HepG2 (cell line): ENCODE results near the gene GFPT1. TPM values are rescaled to one million over a fixed set of nuclear protein-coding genes. Genes with fewer than 3 reads are reported as not detected.

Experiments used
- ATAC-seq: fragments of 200-7000 bp; cut with Tn5 transposase; 3 replicates; pipeline ENCODE4 v1.9.1; 2020; ENCODE audit warnings: mild to moderate bottlenecking, moderate library complexity
- BruUV-seq: library from RNA; stranded (reverse); fragments of 400-500 nt; replicated peaks from 2 replicates; lab custom pipeline; 2021; lab: Mats Ljungman, UMichigan
- CTCF ChIA-PET: fragments of 300-600 bp; formaldehyde crosslinking; extraction: SDS; loops from one replicate; lab custom pipeline; 2021; ENCODE audit warnings: low total read pairs, inconsistent platforms, low intra/inter-chr PET ratio; lab: Yijun Ruan, JAX
- POLR2A ChIA-PET: fragments of 350-600 bp; sonication (Branson Sonifier 250); formaldehyde crosslinking; loops from one replicate; lab custom pipeline; 2020; ENCODE audit warnings: antibody characterized with exemption, inconsistent platforms; lab: Yijun Ruan, JAX
- DNase-seq: peaks from one replicate; pipeline ENCODE4 v3.0.0-alpha.2; 2015; ENCODE audit warnings: low spot score
- FAIRE-seq: peaks from 3 replicates; lab custom pipeline; 2011; peaks lifted over from hg19 to GRCh38; lab: Jason Lieb, UNC
- H2AFZ ChIP-seq: one replicate; pipeline ENCODE4 v1.6.1; 2011; ENCODE audit warnings: low read length, inconsistent platforms
- H3K27ac ChIP-seq: fragments of 300-600 bp; 3 replicates; pipeline ENCODE4 v1.8.0; 2011; ENCODE audit warnings: mixed run types, mild to moderate bottlenecking, mixed read lengths, low read length, inconsistent platforms; ENCODE audit not compliant: insufficient read depth; ENCODE audit errors: extremely low read length
- H3K27me3 ChIP-seq, 2 experiments: fragments of 200-600 bp in 1 of 2; 2 replicates in 1 of 2; 3 replicates in 1 of 2; pipeline versions ENCODE4 v1.6.0 to v1.8.0; 2011; ENCODE audit warnings: low read length in 2 of 2, mild to moderate bottlenecking in 2 of 2, moderate library complexity in 2 of 2, inconsistent platforms in 1 of 2; ENCODE audit not compliant: insufficient read depth in 2 of 2, control insufficient read depth in 1 of 2
- H3K36me3 ChIP-seq, 2 experiments: fragments of 200-600 bp in 1 of 2; replicated peaks in 1 of 2; 2 replicates in 1 of 2; 3 replicates in 1 of 2; pipeline versions ENCODE4 v1.5.1 to v1.8.0; 2011; ENCODE audit warnings: low read length in 2 of 2, inconsistent platforms in 1 of 2; ENCODE audit not compliant: insufficient read depth in 2 of 2, control insufficient read depth in 1 of 2
- H3K4me1 ChIP-seq: 2 replicates; pipeline ENCODE4 v1.5.1; 2012; ENCODE audit warnings: low read length, inconsistent platforms; ENCODE audit not compliant: insufficient read depth
- H3K4me2 ChIP-seq: 2 replicates; pipeline ENCODE4 v1.6.0; 2011; ENCODE audit warnings: low read depth, low read length, inconsistent platforms
- H3K4me3 ChIP-seq, 3 experiments: fragments of 200-600 bp in 1 of 3; sonication (generic), shearing (Covaris generic) in 1 of 3; replicated peaks in 1 of 3; 2 replicates each; pipeline ENCODE4 v1.5.1; 2011 to 2016; ENCODE audit warnings: low read length in 3 of 3, inconsistent platforms in 2 of 3, low read depth in 2 of 3, mild to moderate bottlenecking in 2 of 3, control low read depth in 1 of 3, mixed read lengths in 1 of 3; ENCODE audit not compliant: insufficient read depth in 1 of 3
- H3K79me2 ChIP-seq: one replicate; pipeline ENCODE4 v1.6.1; 2011; ENCODE audit warnings: low read length, inconsistent platforms; ENCODE audit not compliant: insufficient read depth
- H3K9ac ChIP-seq: 2 replicates; pipeline ENCODE4 v1.6.0; 2011; ENCODE audit warnings: mild to moderate bottlenecking, low read depth, low read length, inconsistent platforms; ENCODE audit not compliant: insufficient read depth
- H3K9me3 ChIP-seq: 2 replicates; pipeline ENCODE4 v1.5.1; 2012; ENCODE audit warnings: mild to moderate bottlenecking, low read length
- H4K20me1 ChIP-seq: 2 replicates; pipeline ENCODE4 v1.6.0; 2011; ENCODE audit warnings: inconsistent platforms, mild to moderate bottlenecking, low read length, moderate library complexity; ENCODE audit not compliant: insufficient read depth
- EHMT2 ChIP-seq: fragments of 200-600 bp; sonication (generic); IDR thresholded peaks from 2 replicates; pipeline ENCODE4 v1.7.0; 2017; ENCODE audit warnings: antibody characterized with exemption, low read depth, low read length, borderline replicate concordance
- MAFF ChIP-seq: IDR thresholded peaks from 2 replicates; pipeline ENCODE4 v1.6.1; 2011; ENCODE audit warnings: low read depth, low read length, improper control_type of control experiment
- MAFK ChIP-seq, 2 experiments: IDR thresholded peaks in 1 of 2; conservative IDR thresholded peaks in 1 of 2; 2 replicates each; pipeline ENCODE4 v1.6.1; 2011; ENCODE audit warnings: improper control_type of control experiment in 2 of 2, low read length in 2 of 2
- ZBTB43 ChIP-seq: sonication (generic); formaldehyde crosslinking; conservative IDR thresholded peaks from 2 replicates; pipeline ENCODE4 v1.4.0; 2020; ENCODE audit warnings: missing genetic modification reagents
- ZNF30 ChIP-seq: sonication (generic); formaldehyde crosslinking; IDR thresholded peaks from 2 replicates; pipeline ENCODE4 v1.5.0; 2020; ENCODE audit warnings: mild to moderate bottlenecking, missing genetic modification reagents
- ZNF44 ChIP-seq: sonication (generic); formaldehyde crosslinking; IDR thresholded peaks from 2 replicates; pipeline ENCODE4 v1.5.1; 2020; ENCODE audit warnings: mild to moderate bottlenecking, missing genetic modification reagents
- ZNF460 ChIP-seq: sonication (generic); formaldehyde crosslinking; IDR thresholded peaks from 2 replicates; pipeline ENCODE4 v1.5.1; 2020; ENCODE audit warnings: missing genetic modification reagents, mild to moderate bottlenecking, borderline replicate concordance
- ZNF615 ChIP-seq: sonication (generic); formaldehyde crosslinking; IDR thresholded peaks from 2 replicates; pipeline ENCODE4 v1.5.0; 2020; ENCODE audit warnings: mild to moderate bottlenecking, missing genetic modification reagents, borderline replicate concordance
- WGBS: methylation state at CpG from one replicate; pipeline ENCODE4 v1.1.6; 2017; ENCODE audit warnings: low lambda C conversion rate; 5-methylcytosine and 5-hydroxymethylcytosine counted together
- in situ Hi-C: cut with HindIII; loops from 2 replicates; pipeline ENCODE4 v1.10.0; 2017; ENCODE audit warnings: low pct_unique_long_range_greater_than_20kb; ENCODE audit not compliant: extremely low pct_ligation_motif_present
- intact Hi-C: fragments of 100-400 bp; cut with micrococcal nuclease; formaldehyde crosslinking; loops from one replicate; pipeline ENCODE4 v1.10.0; 2022; ENCODE audit not compliant: unreplicated experiment
- polyA plus RNA-seq, 8 experiments: library from polyadenylated mRNA; depleted of rRNA in 3 of 8; stranded (reverse) in 7 of 8; unstranded in 1 of 8; fragments of >200 nt; fragmentation: Illumina TruSeq in 4 of 8; extraction: Trizol in 4 of 8; gene quantifications; 2 replicates each; pipeline versions ENCODE4 v1.2.1 to v1.2.3, GENCODE V29; 2011 to 2016; ENCODE audit warnings: low read depth in 4 of 8, missing spikeins in 1 of 8, mixed read lengths in 1 of 8; ENCODE audit not compliant: insufficient read depth in 1 of 8
- total RNA-seq, 5 experiments: library from RNA; depleted of rRNA; stranded (reverse); fragments of >200 nt; fragmentation: Illumina TruSeq; extraction: Trizol; gene quantifications; 2 replicates each; pipeline ENCODE4 v1.2.3, GENCODE V29; 2016; ENCODE audit warnings: low read depth in 1 of 5
- TF ChIP-seq, protein P1 (sequence below): sonication (generic); formaldehyde crosslinking; IDR thresholded peaks from 2 replicates; pipeline ENCODE4 v1.4.0; 2020; ENCODE audit warnings: mild to moderate bottlenecking, missing genetic modification reagents
- TF ChIP-seq, protein P2 (sequence below): sonication (generic); formaldehyde crosslinking; IDR thresholded peaks from 2 replicates; pipeline ENCODE4 v1.4.0; 2020; ENCODE audit warnings: missing genetic modification reagents, borderline replicate concordance

Gene GFPT1
- total and polyA plus RNA-seq, 2 of the 13 experiments (the other 11 are each of a cell fraction or from before 2014, with no cell fraction given) = 24.0 to 84.9 TPM

DNA sequence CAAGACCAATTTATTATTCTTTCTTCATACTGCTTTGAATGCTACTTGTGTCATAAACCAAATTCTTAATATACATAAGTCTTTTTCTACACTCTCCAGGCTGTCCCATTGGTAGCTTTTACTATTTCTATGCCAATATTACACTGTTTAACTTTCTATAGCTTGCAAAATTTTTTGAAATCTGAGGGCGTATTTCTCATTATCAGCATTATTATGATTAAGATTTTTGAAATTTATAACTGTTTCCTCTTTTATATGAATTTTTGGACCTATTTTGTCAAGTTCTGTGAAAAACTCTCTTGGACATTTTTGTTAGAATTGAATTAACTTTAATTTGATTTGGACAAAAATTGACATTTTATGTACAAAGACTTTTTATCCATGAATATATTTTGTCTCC, 98.6 kb downstream of the GFPT1 start:
- H3K4me2 ChIP-seq = no peak overlapping the region
- BruUV-seq = no TSS peak
- no peaks in the 10 kb centered on the region for H4K20me1 ChIP-seq
- H3K9me3 ChIP-seq = no peaks in the 10 kb centered on the region
- FAIRE-seq (no peak), ATAC-seq (no peak), DNase-seq (no peak)
- TF ChIP-seq MAFF = peak; percentile 46; the same call in 1 of the 2 replicates
- TF ChIP-seq, protein P1, sequence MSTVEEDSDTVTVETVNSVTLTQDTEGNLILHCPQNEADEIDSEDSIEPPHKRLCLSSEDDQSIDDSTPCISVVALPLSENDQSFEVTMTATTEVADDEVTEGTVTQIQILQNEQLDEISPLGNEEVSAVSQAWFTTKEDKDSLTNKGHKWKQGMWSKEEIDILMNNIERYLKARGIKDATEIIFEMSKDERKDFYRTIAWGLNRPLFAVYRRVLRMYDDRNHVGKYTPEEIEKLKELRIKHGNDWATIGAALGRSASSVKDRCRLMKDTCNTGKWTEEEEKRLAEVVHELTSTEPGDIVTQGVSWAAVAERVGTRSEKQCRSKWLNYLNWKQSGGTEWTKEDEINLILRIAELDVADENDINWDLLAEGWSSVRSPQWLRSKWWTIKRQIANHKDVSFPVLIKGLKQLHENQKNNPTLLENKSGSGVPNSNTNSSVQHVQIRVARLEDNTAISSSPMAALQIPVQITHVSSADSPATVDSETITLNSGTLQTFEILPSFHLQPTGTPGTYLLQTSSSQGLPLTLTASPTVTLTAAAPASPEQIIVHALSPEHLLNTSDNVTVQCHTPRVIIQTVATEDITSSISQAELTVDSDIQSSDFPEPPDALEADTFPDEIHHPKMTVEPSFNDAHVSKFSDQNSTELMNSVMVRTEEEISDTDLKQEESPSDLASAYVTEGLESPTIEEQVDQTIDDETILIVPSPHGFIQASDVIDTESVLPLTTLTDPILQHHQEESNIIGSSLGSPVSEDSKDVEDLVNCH (CRISPR knock-in tag) = no peak
- peak; percentile 37 to 64; a peak in 2 of 4 replicates for TF ChIP-seq MAFK (conservative IDR thresholded peaks at IDR 0.05 in 1 of 2, IDR thresholded peaks at IDR 0.05 in 1 of 2; ENCODE audit: low read length in 2 of 2)
- TF ChIP-seq ZNF460 (CRISPR knock-in tag) = no peak
- no peak overlapping the region for H3K9ac ChIP-seq
- in situ Hi-C loops = no loop called here
- POLR2A ChIA-PET = no interaction called here
- H3K27ac ChIP-seq = no peak overlapping the region
- peaks cover 0 to 35% of the 10 kb centered on the region in 2 experiments; a peak in 2 of 5 replicates for H3K36me3 ChIP-seq
- H3K27me3 ChIP-seq = no peaks in the 10 kb centered on the region
- peaks cover 43% of the 10 kb centered on the region for H3K4me1 ChIP-seq
- no peak overlapping the region for H3K4me3 ChIP-seq
- 96% methylated on average over 1 of the region's 1 CpG for WGBS
- intact Hi-C loops = no loop called here
- CTCF ChIA-PET = no interaction called here
- H3K79me2 ChIP-seq = no peaks in the 10 kb centered on the region
- H2AFZ ChIP-seq = no peak overlapping the region

GRCh38 chr2:69287544-69287943, 99.5 kb downstream of the GFPT1 start:
- POLR2A ChIA-PET = no interaction called here
- H3K4me2 ChIP-seq = no peak overlapping the region
- H3K9ac ChIP-seq = no peak overlapping the region
- no peaks in the 10 kb centered on the region for H4K20me1 ChIP-seq
- no peak overlapping the region for H3K4me3 ChIP-seq
- intact Hi-C loops = no loop called here
- FAIRE-seq (no peak), DNase-seq (no peak), ATAC-seq (no peak)
- no peaks in the 10 kb centered on the region for H3K27me3 ChIP-seq
- no peak overlapping the region for H2AFZ ChIP-seq
- peaks cover 0 to 30% of the 10 kb centered on the region in 2 experiments; a peak in 2 of 5 replicates for H3K36me3 ChIP-seq
- BruUV-seq = no TSS peak
- 97% methylated on average over 5 of the region's 5 CpGs for whole genome bisulfite sequencing
- H3K9me3 ChIP-seq = no peaks in the 10 kb centered on the region
- in situ Hi-C loops = no loop called here
- peaks cover 5% of the 10 kb centered on the region for H3K79me2 ChIP-seq
- H3K27ac ChIP-seq = no peak overlapping the region
- H3K4me1 ChIP-seq = peaks cover 52% of the 10 kb centered on the region
- CTCF ChIA-PET = no interaction called here
- TF ChIP-seq ZBTB43 (CRISPR knock-in tag) (no peak), EHMT2 (no peak), ZNF30 (CRISPR knock-in tag) (no peak), ZNF44 (CRISPR knock-in tag) (no peak), ZNF615 (CRISPR knock-in tag) (no peak)
- TF ChIP-seq, protein P2, sequence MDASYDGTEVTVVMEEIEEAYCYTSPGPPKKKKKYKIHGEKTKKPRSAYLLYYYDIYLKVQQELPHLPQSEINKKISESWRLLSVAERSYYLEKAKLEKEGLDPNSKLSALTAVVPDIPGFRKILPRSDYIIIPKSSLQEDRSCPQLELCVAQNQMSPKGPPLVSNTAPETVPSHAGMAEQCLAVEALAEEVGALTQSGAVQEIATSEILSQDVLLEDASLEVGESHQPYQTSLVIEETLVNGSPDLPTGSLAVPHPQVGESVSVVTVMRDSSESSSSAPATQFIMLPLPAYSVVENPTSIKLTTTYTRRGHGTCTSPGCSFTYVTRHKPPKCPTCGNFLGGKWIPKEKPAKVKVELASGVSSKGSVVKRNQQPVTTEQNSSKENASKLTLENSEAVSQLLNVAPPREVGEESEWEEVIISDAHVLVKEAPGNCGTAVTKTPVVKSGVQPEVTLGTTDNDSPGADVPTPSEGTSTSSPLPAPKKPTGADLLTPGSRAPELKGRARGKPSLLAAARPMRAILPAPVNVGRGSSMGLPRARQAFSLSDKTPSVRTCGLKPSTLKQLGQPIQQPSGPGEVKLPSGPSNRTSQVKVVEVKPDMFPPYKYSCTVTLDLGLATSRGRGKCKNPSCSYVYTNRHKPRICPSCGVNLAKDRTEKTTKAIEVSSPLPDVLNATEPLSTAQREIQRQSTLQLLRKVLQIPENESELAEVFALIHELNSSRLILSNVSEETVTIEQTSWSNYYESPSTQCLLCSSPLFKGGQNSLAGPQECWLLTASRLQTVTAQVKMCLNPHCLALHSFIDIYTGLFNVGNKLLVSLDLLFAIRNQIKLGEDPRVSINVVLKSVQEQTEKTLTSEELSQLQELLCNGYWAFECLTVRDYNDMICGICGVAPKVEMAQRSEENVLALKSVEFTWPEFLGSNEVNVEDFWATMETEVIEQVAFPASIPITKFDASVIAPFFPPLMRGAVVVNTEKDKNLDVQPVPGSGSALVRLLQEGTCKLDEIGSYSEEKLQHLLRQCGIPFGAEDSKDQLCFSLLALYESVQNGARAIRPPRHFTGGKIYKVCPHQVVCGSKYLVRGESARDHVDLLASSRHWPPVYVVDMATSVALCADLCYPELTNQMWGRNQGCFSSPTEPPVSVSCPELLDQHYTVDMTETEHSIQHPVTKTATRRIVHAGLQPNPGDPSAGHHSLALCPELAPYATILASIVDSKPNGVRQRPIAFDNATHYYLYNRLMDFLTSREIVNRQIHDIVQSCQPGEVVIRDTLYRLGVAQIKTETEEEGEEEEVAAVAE = no peak
